HEK293 (cell line): ENCODE measurements around the gene ATG10.

ENCODE experiments used
- CTCF ChIA-PET: fragments of 350-600 bp; formaldehyde crosslinking; extraction: SDS; loops from one replicate; lab custom pipeline; 2021; ENCODE audit warnings: antibody characterized with exemption; lab: Yijun Ruan, JAX
- POLR2A ChIA-PET: fragments of 300-600 bp; formaldehyde crosslinking; extraction: SDS; loops from one replicate; lab custom pipeline; 2020; ENCODE audit warnings: antibody characterized with exemption, inconsistent platforms; lab: Yijun Ruan, JAX
- H3K27ac ChIP-seq: fragments of 200-500 bp; sonication (Bioruptor generic); 2 replicates; pipeline ENCODE4 v1.5.1; 2014; ENCODE audit warnings: low read depth, low read length, control low read depth, inconsistent platforms; ENCODE audit errors: extremely low read depth
- H3K36me3 ChIP-seq, 2 experiments: fragments of 200-500 bp in 1 of 2; sonication (Bioruptor generic) in 1 of 2; 1 replicate in 1 of 2; 2 replicates in 1 of 2; pipeline ENCODE4 v1.5.1; 2014 to 2017; ENCODE audit warnings: inconsistent platforms in 2 of 2, low read length in 2 of 2; ENCODE audit not compliant: control insufficient read depth in 2 of 2, insufficient read depth in 1 of 2
- H3K4me1 ChIP-seq: fragments of 200-500 bp; sonication (Bioruptor generic); 2 replicates; pipeline ENCODE4 v1.5.1; 2014; ENCODE audit warnings: mild to moderate bottlenecking, low read length, inconsistent platforms; ENCODE audit not compliant: control insufficient read depth, insufficient read depth
- H3K4me3 ChIP-seq: 2 replicates; pipeline ENCODE4 v1.5.1; 2011; ENCODE audit warnings: low read depth, mild to moderate bottlenecking, control low read depth, low read length, moderate library complexity
- H3K9me3 ChIP-seq: fragments of 200-500 bp; sonication (Bioruptor generic); 2 replicates; pipeline ENCODE4 v1.5.1; 2014; ENCODE audit warnings: low read depth, low read length, inconsistent platforms; ENCODE audit not compliant: control insufficient read depth, insufficient read depth
- GLIS1 ChIP-seq: fragments of 450-650 bp; formaldehyde crosslinking; IDR thresholded peaks from 2 replicates; pipeline ENCODE4 v1.5.1; 2016; ENCODE audit warnings: missing biosample characterization, missing genetic modification characterization
- SALL2 ChIP-seq: fragments of 450-650 bp; formaldehyde crosslinking; IDR thresholded peaks from 2 replicates; pipeline ENCODE4 v1.5.0; 2017; ENCODE audit warnings: missing biosample characterization, mild to moderate bottlenecking, missing genetic modification characterization, borderline replicate concordance
- ZBTB17 ChIP-seq: fragments of 450-650 bp; formaldehyde crosslinking; IDR thresholded peaks from 2 replicates; pipeline ENCODE4 v1.5.1; 2016; ENCODE audit warnings: missing biosample characterization, missing genetic modification characterization
- ZFP37 ChIP-seq: fragments of 450-650 bp; formaldehyde crosslinking; IDR thresholded peaks from 2 replicates; pipeline ENCODE4 v1.5.1; 2016; ENCODE audit warnings: missing biosample characterization, missing genetic modification characterization
- ZFP41 ChIP-seq: fragments of 450-650 bp; formaldehyde crosslinking; IDR thresholded peaks from 2 replicates; pipeline ENCODE4 v1.5.1; 2016; ENCODE audit warnings: missing biosample characterization, missing genetic modification characterization, borderline replicate concordance
- ZIC2 ChIP-seq: fragments of 450-650 bp; formaldehyde crosslinking; IDR thresholded peaks from 2 replicates; pipeline ENCODE4 v1.5.1; 2016; ENCODE audit warnings: missing biosample characterization, missing genetic modification characterization
- ZNF211 ChIP-seq: fragments of 450-650 bp; formaldehyde crosslinking; IDR thresholded peaks from 2 replicates; pipeline ENCODE4 v1.5.1; 2016; ENCODE audit warnings: low read depth, missing biosample characterization, missing genetic modification characterization
- ZNF335 ChIP-seq: fragments of 450-650 bp; formaldehyde crosslinking; conservative IDR thresholded peaks from 2 replicates; pipeline ENCODE4 v1.5.1; 2016; ENCODE audit warnings: missing biosample characterization, missing genetic modification characterization
- ZNF391 ChIP-seq: fragments of 450-650 bp; formaldehyde crosslinking; IDR thresholded peaks from 2 replicates; pipeline ENCODE4 v1.5.1; 2016; ENCODE audit warnings: low read depth, missing biosample characterization, missing genetic modification characterization, borderline replicate concordance
- ZNF548 ChIP-seq: fragments of 450-650 bp; formaldehyde crosslinking; IDR thresholded peaks from 2 replicates; pipeline ENCODE4 v1.5.1; 2016; ENCODE audit warnings: missing biosample characterization, missing genetic modification characterization
- ZNF549 ChIP-seq: fragments of 450-650 bp; IDR thresholded peaks from 2 replicates; pipeline ENCODE4 v1.5.1; 2018; ENCODE audit warnings: missing biosample characterization, missing genetic modification characterization, mild to moderate bottlenecking, inconsistent platforms, moderate library complexity
- ZNF747 ChIP-seq: fragments of 450-650 bp; formaldehyde crosslinking; IDR thresholded peaks from 2 replicates; pipeline ENCODE4 v1.5.1; 2016; ENCODE audit warnings: missing biosample characterization, missing genetic modification characterization
- ZSCAN16 ChIP-seq: fragments of 450-650 bp; formaldehyde crosslinking; IDR thresholded peaks from 2 replicates; pipeline ENCODE4 v1.5.1; 2016; ENCODE audit warnings: missing biosample characterization, missing genetic modification characterization
- TF ChIP-seq, protein P1 (sequence below): fragments of 450-650 bp; formaldehyde crosslinking; IDR thresholded peaks from 2 replicates; pipeline ENCODE4 v1.5.1; 2017; ENCODE audit warnings: missing biosample characterization, missing genetic modification characterization
- TF ChIP-seq, protein P2 (sequence below): fragments of 450-650 bp; formaldehyde crosslinking; IDR thresholded peaks from 2 replicates; pipeline ENCODE4 v1.5.1; 2016; ENCODE audit warnings: missing biosample characterization, missing genetic modification characterization, borderline replicate concordance
- TF ChIP-seq, protein P3 (sequence below): fragments of 450-650 bp; formaldehyde crosslinking; conservative IDR thresholded peaks from 2 replicates; pipeline ENCODE4 v1.5.1; 2016; ENCODE audit warnings: low read depth, missing biosample characterization, missing genetic modification characterization

The ATG10 gene

DNA sequence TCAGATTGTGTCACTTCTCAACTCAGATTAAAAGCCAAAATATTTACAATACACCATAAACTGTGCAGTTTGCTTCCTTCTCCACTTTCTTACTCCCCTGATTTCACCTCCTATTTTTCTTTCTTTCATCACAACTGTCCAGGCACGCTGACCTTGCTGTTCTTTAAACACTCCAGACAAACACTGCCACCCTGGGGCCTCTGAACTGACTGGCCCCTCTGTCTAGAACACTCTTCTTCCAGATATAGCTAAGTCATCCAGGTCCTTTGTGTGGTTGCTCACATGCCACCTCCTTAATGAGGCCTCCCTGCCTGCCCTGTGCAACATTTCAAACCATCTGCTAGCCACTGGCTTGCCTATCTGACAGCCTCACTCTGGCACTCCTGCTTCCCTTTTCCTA, 46.6 kb downstream of the ATG10 start:
- TF ChIP-seq ZNF211 (tag by site-specific recombination) (no peak), ZNF747 (tag by site-specific recombination) (no peak), ZSCAN16 (tag by site-specific recombination) (no peak), ZNF335 (tag by site-specific recombination) (0 out of 2 replicates have a peak, but pooled peaks have one; percentile 23), ZNF549 (tag by site-specific recombination) (no peak), ZFP41 (tag by site-specific recombination) (no peak), ZBTB17 (tag by site-specific recombination) (peak; percentile 68)
- TF ChIP-seq, protein P1, sequence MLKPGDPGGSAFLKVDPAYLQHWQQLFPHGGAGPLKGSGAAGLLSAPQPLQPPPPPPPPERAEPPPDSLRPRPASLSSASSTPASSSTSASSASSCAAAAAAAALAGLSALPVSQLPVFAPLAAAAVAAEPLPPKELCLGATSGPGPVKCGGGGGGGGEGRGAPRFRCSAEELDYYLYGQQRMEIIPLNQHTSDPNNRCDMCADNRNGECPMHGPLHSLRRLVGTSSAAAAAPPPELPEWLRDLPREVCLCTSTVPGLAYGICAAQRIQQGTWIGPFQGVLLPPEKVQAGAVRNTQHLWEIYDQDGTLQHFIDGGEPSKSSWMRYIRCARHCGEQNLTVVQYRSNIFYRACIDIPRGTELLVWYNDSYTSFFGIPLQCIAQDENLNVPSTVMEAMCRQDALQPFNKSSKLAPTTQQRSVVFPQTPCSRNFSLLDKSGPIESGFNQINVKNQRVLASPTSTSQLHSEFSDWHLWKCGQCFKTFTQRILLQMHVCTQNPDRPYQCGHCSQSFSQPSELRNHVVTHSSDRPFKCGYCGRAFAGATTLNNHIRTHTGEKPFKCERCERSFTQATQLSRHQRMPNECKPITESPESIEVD (tag by site-specific recombination), result no peak
- TF ChIP-seq, protein P2, sequence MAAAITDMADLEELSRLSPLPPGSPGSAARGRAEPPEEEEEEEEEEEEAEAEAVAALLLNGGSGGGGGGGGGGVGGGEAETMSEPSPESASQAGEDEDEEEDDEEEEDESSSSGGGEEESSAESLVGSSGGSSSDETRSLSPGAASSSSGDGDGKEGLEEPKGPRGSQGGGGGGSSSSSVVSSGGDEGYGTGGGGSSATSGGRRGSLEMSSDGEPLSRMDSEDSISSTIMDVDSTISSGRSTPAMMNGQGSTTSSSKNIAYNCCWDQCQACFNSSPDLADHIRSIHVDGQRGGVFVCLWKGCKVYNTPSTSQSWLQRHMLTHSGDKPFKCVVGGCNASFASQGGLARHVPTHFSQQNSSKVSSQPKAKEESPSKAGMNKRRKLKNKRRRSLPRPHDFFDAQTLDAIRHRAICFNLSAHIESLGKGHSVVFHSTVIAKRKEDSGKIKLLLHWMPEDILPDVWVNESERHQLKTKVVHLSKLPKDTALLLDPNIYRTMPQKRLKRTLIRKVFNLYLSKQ (tag by site-specific recombination), result no peak
- Histone ChIP-seq H3K9me3 (no peaks in the 10 kb centered on the region), H3K27ac (no peak overlapping the region), H3K4me1 (no peaks in the 10 kb centered on the region), H3K36me3 (no peaks in the 10 kb centered on the region), H3K4me3 (no peak overlapping the region)
- ChIA-PET POLR2A (no interaction called here), CTCF (no interaction called here)

DNA sequence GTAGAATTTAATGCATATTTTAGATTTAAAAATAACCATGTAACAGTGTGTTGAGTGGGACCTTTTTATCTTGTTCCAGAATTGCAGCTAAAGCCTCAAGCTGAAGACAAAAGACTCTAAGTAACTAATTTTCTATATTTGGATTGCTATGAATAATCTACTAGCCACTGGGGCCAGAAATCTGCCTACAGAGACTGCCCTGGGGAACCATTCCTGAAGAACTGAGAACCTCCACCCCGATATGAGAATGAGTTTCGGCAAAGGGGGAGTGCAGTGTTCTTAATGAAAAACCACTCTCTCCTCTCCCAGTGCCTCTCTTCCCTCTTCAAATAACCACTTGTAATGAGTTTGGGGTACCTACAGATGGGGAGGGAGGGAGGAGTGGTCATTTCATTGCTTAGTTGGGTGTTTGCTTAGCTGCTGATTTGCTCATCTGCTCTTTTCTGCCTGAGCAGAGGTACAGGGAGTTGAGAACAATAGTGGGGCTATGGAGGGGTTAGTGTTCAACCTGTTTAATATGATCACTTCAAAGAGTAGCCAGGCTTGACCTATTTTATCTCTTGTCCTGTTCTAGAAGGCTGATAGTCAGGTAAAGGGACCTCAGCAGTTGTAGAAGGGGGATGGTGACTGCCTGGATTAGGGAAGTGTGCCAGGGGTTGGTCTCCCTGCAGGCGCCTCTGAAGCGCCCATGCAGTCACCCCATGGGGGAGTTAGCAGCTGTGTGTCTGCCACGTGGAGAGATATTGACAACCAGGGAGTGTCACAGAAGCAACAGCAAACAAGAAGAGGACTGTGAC, 47.7 kb downstream of the ATG10 start:
- H3K9me3 ChIP-seq, result no peaks in the 10 kb centered on the region
- H3K4me3 ChIP-seq, result no peak overlapping the region
- no peaks in the 10 kb centered on the region for H3K4me1 ChIP-seq
- no peak overlapping the region for H3K27ac ChIP-seq
- TF ChIP-seq ZNF548 (tag by site-specific recombination), result no peak
- TF ChIP-seq ZIC2 (tag by site-specific recombination), result peak; percentile 88
- no peak for TF ChIP-seq ZNF391 (tag by site-specific recombination)
- TF ChIP-seq SALL2 (tag by site-specific recombination), result no peak
- TF ChIP-seq, protein P3, sequence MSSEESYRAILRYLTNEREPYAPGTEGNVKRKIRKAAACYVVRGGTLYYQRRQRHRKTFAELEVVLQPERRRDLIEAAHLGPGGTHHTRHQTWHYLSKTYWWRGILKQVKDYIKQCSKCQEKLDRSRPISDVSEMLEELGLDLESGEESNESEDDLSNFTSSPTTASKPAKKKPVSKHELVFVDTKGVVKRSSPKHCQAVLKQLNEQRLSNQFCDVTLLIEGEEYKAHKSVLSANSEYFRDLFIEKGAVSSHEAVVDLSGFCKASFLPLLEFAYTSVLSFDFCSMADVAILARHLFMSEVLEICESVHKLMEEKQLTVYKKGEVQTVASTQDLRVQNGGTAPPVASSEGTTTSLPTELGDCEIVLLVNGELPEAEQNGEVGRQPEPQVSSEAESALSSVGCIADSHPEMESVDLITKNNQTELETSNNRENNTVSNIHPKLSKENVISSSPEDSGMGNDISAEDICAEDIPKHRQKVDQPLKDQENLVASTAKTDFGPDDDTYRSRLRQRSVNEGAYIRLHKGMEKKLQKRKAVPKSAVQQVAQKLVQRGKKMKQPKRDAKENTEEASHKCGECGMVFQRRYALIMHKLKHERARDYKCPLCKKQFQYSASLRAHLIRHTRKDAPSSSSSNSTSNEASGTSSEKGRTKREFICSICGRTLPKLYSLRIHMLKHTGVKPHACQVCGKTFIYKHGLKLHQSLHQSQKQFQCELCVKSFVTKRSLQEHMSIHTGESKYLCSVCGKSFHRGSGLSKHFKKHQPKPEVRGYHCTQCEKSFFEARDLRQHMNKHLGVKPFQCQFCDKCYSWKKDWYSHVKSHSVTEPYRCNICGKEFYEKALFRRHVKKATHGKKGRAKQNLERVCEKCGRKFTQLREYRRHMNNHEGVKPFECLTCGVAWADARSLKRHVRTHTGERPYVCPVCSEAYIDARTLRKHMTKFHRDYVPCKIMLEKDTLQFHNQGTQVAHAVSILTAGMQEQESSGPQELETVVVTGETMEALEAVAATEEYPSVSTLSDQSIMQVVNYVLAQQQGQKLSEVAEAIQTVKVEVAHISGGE (tag by site-specific recombination), result no peak
- TF ChIP-seq ZFP37 (tag by site-specific recombination), result no peak
- peak; percentile 10; the same call in 1 of the 2 replicates for TF ChIP-seq GLIS1 (tag by site-specific recombination)
- CTCF ChIA-PET, result no interaction called here
- POLR2A ChIA-PET, result no interaction called here
- H3K36me3 ChIP-seq, result no peaks in the 10 kb centered on the region
